HG03558 (cell line): Measurements from ENCODE around the gene RABL2B.

ENCODE experiments used
- ATAC-seq: cut with Tn5 transposase; IDR thresholded peaks from one replicate; pipeline ENCODE4 v1.9.1; 2021; ENCODE audit warnings: moderate number of reproducible peaks; ENCODE audit not compliant: unreplicated experiment; ENCODE audit errors: extremely low read depth

RABL2B gene

DNA sequence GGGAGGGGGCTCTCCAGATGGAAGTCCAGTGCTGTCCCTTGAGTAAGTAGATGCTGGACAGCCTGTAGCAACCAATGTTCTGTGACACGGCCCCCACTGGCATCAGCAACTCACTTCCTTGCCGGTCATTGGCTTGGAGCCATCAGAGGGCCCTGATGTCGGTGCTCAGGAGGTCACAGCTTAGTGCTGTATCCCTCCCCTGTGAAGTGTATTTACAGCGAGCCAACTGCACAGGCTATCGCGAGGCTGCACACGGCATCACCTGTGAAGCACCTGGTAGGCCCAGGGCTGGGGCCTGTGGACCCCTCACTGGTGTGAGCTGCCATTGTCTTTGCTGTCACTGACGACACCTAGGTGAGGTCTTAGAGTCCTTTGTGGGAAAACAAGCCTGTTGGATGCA is 58.8 kb downstream of the RABL2B start:
- ATAC-seq: no peak

DNA sequence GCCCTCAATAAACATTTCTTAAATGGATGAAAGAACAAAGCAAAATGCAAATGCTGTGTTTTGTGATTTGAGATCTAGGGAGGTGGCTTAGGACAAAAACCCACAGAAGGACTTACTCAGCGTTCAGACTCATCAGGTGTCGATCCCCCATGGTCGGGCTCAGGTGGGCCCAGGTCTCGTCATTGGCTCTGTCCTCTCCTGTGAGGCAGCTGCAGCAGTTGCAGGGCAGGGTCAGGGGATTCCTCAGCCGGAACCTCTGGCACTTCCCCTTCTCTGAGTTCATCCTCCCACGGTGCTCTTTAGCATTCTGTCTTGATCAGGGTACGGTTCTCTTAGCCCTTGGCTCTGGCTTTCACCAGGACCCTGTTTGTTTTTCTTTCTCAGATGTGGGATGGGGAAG is 59.4 kb downstream of the RABL2B start:
- ATAC-seq: no peak

DNA sequence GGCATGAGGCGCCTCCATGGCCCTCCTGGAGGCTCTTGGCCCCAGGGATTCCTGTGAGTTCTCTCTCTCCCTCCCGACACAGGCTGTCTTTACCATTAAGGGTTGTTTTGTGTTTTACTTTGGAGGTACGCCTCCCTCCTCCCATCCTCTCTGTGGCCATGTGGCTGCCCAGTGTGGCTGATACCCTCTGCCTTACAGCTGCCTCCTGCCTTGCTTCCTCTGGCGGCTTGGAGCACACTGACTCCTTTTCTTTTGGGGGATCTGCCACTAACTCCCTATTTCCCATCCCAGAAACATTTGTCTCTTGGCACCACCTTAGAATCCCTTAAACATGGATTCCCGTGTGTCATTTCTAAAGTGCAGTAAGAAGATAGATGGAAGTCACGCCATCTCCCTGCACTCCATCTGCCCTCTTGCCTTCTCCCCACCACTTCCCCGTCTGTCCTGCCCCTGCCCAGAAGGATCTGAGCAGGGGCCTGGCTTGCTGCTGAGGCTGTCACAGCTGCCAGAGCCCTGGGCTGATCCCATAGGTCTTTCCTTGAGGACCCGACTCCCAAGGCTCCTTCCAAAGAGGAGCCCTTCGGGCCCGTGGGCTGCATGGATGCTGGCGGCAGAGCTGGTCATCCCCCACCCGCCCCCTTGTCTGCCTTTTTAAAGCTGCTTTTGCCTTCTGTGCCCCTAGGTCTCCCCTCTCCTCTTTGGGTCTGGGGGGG is 60.6 kb downstream of the RABL2B start:
- no peak for ATAC-seq

DNA sequence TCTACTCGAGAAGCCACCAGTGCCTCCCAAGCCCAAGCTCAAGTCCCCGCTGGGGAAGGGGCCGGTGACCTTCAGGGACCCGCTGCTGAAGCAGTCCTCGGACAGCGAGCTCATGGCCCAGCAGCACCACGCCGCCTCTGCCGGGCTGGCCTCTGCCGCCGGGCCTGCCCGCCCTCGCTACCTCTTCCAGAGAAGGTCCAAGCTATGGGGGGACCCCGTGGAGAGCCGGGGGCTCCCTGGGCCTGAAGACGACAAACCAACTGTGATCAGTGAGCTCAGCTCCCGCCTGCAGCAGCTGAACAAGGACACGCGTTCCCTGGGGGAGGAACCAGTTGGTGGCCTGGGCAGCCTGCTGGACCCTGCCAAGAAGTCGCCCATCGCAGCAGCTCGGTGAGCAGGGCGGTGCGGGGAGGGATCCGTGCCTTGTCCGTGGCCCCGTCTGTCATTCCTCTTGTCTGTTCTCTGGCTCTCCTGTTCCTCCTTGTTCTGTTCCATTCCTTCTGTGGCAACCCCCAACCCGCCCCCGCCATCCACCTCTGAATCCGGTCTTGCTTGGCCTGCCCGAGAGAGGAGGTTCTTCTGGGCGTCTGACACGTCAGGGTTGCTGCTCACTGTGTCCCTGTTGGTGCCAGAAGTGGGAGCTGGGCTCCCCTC is 61.3 kb downstream of the RABL2B start:
- no peak for ATAC-seq

DNA sequence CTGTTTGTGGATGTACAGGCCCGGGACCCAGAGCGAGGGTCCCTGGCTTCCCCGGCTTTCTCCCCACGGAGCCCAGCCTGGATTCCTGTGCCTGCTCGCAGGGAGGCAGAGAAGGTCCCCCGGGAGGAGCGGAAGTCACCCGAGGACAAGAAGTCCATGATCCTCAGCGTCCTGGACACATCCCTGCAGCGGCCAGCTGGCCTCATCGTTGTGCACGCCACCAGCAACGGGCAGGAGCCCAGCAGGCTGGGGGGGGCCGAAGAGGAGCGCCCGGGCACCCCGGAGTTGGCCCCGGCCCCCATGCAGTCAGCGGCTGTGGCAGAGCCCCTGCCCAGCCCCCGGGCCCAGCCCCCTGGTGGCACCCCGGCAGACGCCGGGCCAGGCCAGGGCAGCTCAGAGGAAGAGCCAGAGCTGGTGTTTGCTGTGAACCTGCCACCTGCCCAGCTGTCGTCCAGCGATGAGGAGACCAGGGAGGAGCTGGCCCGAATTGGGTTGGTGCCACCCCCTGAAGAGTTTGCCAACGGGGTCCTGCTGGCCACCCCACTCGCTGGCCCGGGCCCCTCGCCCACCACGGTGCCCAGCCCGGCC is 62.1 kb downstream of the RABL2B start:
- no peak for ATAC-seq

DNA sequence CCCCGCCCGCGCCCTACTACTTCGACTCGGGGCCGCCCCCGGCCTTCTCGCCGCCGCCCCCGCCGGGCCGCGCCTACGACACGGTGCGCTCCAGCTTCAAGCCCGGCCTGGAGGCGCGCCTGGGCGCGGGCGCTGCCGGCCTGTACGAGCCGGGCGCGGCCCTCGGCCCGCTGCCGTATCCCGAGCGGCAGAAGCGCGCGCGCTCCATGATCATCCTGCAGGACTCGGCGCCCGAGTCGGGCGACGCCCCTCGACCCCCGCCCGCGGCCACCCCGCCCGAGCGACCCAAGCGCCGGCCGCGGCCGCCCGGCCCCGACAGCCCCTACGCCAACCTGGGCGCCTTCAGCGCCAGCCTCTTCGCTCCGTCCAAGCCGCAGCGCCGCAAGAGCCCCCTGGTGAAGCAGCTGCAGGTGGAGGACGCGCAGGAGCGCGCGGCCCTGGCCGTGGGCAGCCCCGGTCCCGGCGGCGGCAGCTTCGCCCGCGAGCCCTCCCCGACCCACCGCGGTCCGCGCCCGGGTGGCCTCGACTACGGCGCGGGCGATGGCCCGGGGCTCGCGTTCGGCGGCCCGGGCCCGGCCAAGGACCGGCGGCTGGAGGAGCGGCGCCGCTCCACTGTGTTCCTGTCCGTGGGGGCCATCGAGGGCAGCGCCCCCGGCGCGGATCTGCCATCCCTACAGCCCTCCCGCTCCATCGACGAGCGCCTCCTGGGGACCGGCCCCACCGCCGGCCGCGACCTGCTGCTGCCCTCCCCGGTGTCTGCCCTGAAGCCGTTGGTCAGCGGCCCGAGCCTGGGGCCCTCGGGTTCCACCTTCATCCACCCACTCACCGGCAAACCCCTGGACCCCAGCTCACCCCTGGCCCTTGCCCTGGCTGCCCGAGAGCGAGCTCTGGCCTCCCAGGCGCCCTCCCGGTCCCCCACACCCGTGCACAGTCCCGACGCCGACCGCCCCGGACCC is 62.9 kb downstream of the RABL2B start:
- no peak for ATAC-seq

DNA sequence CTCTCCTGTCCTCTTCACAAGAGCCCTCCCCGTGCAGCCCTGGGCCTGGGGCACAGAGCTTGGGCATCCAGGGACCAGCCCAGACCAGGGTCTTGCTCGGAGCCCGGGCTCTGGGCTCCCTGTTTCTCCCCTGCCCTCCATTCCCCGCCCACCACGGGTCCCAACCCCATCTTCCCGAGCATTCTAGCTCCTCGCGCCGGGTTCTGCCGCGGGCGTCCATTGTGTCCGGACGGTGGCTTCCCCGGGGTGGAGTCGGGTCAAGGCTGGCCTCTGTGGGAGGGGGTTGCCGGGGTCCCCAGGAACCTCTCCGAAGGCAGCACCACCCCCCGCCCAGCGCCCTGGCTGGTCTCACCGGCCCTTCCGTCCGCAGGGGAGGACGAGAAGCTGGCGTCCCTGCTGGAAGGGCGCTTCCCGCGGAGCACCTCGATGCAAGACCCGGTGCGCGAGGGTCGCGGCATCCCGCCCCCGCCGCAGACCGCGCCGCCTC is 63.6 kb downstream of the RABL2B start:
- ATAC-seq: no peak

DNA sequence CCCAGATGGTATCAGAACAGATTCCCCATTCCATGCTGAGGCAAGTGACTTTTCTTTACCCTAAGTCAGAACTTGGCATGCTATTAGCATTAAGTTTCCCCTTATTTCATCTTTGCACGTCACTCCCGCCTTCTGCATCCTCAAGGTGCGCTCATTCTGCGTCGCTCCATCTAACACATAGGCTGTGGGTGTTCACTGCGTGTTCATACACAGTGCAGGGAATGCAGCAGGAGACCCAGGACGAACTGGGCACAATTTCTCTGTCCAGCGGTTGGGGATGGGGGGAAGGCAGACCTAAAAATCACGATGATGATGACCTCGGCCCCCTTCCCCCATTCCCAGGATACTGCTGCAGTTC is 65.1 kb downstream of the RABL2B start:
- no peak for ATAC-seq

DNA sequence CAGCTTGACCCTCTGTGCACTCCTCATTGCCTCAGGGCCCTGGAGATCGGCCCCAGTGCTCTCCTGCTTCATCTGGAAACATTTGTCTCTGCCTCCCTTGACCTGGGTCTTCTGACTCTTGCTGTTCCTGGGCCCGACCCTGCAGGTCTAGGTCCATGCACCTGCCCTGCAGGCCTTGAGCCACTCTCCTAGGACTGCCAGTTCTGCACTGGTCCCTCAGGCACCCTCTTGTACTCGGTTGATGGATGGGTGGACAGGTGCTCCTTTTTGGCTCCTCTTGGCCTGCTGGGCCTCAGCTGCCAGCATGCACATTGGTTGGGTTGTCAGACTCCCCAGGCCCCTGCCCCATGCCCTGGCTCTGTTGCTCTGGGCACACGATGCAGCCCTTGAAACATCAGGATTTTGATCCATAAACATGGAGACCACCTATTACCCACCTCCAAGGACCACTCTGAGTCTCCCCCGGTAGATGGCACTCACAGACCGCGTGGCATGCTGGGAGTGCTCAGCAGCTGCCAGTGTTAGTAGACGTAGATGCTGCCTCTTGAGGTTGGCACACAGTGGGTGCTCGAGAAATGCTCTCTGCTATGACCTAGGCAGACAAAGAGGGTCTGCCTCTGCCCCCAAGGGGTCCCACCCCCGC is 65.6 kb downstream of the RABL2B start:
- no peak for ATAC-seq
